Measurements from ENCODE around the gene SPON1. TPM values are rescaled to one million over a fixed set of nuclear protein-coding genes. Genes with fewer than 3 reads are reported as not detected.
A peak's percentile ranks its signal among the peaks of the same experiment; 100 is the strongest.

Gene SPON1
- total RNA-seq, 1 donor from 2014 or later = 195 TPM

DNA sequence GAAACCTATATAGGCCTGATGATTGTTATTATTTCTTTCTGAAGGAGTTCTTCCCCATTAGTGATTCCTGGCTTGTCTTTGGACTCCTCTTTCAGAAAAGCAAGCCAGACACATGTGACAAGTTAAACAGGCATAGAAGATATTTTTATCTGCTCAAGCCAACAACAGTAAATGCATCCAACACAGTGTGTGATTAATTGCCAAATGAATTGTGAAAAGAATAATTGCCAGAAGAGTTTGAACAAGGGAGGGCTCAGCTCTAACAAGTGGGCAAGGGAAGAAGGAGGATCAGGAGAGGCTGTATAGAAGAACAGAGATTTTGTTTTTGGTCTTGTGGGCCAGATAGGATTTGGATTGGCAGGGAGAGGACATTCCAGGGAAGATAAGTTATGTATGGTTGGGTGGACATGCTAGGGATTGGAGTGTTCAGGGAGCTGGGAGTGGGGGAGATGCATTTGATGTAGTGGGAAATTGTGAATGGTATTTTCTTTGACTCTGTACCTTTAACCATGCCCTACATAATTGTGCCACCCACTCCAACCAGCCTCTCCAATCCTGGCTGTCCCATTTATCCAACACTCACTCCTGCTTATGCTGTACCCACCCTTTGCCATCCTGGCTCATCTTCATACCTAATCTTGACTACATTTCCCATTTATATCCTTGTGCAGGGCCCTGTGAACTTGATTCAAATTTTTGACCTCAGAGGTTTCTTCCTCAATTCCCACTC lies 223.7 kb downstream of the SPON1 start:
- DNase-seq (ENCODE audit: low spot score) = no peak

DNA sequence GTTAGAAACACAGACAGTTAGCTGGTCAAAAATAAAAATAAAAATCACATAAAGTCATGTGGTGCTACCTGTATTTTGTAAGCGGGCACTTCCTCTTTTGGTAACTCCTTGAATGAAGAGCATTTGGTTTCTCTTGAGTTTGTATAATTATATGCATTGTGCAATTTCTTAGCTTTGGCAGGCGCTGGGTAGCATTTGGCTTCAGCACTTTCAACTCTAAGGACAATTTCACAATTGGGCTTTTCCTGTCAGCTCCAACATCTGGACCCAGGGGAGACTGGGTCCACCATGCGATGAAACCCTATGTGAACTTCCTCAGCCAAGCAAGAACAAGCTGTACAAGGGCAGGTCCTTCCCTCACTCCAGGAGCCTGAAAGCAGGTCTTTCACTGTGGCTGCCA lies 227.4 kb downstream of the SPON1 start:
- DNase-seq (ENCODE audit: low spot score) = peak; percentile 36

DNA sequence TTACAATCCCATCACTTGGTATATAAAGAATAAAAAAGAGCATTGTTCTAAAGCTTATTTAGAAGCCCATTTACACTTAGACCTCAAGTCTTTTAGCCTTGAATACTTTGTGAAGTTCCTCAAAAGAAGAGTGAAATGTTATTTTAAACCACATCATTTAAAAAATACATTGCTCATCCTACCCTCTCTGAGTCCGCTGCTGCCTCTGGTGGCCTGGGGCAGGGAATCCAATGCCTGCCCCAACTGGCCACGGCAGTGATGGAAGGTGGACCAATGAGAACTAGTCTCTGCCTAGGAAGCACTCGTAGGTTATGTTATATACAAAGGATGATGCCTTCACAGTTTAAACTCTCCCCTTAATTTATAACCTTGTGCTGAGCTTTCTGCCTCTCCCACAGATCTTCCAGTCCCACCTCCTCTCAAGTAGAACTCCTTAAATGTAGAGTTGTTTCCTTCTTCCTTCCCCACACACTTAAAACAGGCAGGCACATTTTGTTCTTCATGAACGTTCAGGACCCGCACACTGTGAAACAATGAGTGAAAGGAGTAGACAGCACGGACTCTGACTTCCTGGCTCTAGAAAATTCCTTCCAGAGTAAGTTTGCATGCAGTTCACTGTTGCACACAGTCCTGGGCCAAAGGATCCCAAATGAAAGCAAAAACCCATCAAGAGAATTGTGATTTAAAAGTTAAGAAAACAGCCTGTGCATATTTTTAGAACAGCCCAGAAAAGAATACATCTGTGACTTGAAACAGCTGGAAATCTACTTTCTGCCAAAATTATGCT lies 228.7 kb downstream of the SPON1 start:
- no peak for DNase-seq (ENCODE audit: low spot score)

DNA sequence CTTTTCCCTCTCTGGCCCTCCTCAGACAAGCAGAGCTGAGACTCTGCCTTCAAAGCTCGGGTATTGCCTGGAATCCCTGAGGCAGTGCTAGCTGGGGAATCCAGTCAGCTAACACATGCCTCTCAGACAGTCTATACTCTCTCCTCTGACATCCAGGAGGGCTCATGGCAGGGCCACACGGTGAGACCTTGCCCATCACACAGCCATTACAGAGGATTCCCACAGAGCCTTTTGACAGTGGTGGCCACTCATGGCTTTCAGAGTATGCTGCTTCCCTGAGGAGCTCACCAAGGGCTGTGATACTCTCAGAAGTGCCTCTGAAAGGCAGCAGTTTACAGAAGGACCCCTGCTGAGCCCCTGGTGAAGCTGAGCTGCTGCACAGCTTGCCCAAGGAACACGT lies 231.1 kb downstream of the SPON1 start:
- DNase-seq (ENCODE audit: low spot score) = no peak

DNA sequence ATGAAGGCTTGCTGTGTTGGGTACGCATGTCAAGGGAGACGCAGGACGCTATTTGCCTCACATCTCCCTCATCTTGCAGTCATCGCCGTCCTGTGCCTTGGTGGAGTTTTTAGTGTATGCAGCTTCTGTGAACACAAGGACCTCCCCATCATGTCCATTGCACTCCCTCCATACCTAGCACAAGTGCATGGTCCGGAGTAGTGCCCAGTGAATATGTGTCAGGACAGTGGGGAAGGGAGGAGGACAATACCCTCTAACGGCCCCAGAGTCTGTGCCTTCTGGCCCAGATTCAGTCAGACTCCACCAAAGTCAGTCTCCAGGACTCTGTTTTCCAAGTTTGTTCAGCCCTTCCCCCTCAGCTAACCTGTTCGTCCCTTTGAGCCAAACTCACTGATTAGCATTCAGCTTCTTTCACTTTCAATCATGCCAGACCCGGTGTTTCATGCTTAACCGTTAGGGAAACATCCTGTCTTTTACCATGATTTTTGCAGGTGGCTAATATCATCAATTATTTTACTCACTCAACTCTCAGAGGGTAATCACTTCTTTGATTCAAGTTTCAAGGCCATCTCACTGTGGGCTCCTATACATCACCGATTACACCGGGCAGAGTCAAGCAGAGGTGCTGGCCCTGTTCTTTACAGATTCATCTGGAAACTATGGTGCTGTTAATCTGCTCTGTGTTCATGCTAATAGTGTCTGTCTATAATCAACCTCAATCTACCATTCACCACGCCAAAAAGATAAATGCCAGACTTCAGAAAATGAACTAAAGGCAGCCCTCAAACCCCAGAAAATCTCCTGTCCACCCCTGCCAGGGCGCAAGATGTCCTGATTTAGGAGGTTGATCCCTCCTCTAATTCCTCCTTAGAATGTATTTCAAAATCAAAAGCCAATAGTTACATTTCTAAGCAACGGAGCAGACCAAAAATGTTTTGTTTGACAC lies 240.0 kb downstream of the SPON1 start:
- DNase-seq (ENCODE audit: low spot score) = no peak

DNA sequence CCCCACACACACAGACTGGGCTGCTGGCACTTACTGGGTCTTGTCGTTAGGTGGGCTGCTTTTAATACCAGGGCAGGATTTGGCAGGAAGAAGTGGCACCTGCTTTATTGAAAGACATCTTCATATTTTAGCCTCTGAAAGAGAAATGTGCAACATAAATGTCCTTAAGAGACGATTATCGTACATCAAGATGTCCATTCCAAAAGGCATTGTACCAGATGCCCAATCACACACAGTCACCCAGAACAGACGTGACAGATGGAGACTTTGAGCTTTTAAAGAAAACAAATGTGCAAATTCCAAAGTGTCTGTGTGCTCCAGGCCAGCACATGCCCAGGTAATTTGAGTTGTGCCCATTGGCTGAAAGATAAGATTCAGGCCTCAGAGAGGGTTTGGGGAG lies 240.8 kb downstream of the SPON1 start:
- DNase-seq (ENCODE audit: low spot score) = no peak

DNA sequence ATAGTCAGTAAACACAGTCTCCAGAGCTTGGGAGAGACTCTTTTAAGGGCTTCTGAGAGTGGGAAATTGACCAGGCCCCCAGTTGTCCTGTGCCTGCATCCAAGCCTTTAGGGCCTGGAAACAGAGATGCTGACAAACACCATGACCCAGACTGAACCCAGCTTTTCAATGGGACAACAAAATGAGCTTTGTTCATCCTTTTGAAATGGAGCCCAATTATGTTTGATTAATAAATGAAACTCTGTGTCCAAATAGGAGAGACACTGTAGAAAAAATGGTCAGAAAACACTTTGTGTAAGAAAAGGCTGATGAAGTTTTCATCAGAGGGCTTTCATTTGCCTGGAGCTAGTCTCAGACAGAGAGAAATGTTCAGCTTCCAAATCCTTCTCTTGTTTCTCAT lies 250.5 kb downstream of the SPON1 start:
- DNase-seq (ENCODE audit: low spot score) = no peak

DNA sequence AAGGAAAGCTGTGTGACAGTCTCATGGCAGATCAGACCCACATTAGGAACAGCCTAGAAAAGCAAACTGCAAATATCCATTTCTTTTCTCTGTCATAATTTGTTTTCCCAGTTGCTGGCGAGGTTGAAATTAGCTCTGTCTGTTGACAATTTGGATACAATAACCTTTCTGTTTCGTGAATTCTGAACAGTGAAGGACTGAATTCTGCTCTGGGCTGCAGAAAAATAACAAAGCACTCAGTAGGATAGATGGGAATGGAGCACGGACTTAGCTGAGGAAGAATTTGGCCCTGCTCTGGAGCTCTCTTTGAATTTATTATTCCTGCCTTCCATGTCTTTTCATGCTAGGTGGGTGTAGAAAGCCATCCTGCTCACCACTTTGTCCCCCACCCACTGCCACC lies 256.2 kb downstream of the SPON1 start:
- DNase-seq (ENCODE audit: low spot score) = no peak

DNA sequence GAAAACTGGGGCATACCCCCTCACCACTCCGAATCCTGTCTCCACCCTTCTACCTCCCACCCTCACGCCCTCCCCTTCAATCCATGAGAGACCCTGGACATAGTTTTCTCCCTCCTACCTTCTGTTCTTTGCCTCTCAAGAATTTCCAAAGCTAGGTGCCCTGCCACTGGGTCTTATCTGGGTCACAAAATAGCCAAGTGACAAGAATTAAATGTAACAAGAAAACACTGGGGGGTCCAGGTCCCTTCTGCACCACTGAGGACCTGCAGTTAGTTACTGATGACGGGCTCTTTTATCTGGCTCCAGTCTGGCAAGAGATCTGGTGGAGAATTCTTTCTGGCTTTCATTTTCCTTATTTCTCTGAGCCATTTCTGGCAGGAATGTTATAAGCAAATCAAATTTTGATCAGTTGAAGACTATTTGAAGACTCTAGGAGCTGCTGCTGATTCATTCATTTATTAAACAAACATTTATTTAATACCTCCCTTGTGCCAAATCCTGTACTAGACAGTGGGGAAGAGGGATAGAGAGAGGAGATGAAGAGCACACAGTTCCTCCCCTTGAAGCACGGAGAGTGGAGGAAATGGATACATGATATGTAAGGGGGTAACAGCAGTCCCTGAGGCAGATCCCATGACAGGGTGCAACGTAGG lies 261.2 kb downstream of the SPON1 start:
- DNase-seq (ENCODE audit: low spot score) = no peak

DNA sequence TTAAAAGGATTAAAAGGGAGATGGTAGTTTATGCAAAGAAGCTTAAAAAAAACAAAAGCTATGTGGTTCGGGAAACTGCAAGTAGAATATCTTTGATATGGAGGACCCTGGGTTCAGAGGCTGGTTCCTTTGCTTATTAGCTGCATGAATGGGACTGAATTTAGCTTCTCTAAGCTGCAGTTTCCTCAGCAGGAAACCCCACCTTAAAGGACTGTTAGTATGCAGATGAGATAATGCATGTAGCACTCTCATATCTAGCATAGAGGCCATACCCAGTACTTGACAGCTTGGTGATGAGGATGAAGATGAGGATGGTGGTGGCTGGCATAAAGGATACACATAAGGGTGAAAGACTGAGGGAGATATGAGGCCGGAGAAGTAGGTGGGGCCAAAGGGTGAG lies 261.9 kb downstream of the SPON1 start:
- no peak for DNase-seq (ENCODE audit: low spot score)

DNA sequence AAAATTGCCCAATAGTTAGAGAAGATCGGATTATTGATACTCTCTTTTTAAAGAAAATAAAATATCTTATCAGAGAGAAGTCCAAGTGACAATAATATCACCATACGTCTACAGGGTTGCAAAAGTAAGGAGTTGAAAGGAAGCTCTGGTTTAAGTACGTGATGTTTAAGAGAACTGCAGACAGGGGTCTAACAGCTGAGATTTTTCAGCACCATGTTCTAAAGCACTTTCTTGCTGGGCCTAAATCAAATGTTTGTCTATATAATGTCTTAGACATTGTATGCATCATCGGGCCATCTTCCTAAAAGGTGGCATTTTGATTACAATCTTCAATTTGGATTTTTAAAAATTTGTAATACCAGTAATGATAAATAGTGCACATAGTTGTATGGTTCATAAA lies 263.1 kb downstream of the SPON1 start:
- no peak for DNase-seq (ENCODE audit: low spot score)

DNA sequence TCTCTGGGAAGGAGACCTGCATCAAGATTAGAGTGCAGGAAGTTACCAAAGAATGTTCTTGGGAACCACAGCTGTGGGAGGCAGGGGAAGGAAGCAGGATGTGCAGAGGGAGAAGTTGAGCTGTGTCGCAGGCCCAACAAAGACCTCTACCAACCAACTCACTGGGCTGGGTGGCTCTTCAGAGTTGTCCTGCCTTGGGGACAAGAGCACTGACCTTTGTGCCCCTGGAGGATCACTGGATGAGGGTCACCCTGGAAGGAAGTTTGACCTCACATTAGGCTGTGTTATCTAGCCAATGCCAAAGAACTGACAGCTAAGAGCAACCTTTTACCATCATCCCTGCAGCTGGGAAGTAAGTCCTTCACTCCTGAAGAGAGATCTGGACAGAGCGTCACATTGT lies 265.8 kb downstream of the SPON1 start:
- no peak for DNase-seq (ENCODE audit: low spot score)

DNA sequence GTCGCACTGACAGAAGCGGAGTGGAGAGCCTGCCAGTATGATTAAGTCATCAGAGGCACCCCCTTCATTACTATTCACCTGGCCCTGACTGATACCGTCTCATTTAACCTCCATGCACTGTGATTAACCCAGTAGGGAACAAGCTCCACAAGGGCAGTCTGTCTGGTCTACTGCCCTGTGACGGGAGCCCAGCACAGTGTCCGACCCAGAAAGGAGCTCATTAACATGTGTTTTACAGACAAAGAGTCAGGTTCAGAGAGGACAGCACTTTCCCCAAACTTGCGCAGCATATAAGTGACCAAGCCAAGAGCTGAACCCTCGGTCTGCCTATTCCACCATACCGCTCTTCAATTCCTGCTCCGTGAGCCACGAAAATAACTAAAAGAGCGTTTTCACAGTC lies 266.9 kb downstream of the SPON1 start:
- DNase-seq (ENCODE audit: low spot score) = no peak

DNA sequence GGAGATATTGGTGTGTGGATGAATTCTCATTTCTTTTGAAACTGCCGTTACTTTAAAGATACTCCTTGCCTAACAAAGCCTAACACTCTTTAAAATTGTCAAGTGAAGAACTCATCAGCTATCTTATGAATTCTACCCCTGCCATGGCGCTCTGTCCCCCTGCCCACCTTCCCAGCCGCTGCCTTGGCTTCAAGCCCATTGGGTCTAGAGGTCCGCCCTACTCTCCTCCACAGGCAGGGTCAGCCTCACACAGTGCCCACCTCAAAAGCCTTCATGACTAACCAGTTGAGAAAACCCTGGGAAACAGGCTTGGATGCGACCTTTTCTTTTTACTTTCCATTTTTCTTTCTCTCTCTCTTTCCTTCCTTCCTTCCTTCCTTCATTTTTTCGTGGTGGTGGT lies 267.9 kb downstream of the SPON1 start:
- DNase-seq (ENCODE audit: low spot score) = no peak

DNA sequence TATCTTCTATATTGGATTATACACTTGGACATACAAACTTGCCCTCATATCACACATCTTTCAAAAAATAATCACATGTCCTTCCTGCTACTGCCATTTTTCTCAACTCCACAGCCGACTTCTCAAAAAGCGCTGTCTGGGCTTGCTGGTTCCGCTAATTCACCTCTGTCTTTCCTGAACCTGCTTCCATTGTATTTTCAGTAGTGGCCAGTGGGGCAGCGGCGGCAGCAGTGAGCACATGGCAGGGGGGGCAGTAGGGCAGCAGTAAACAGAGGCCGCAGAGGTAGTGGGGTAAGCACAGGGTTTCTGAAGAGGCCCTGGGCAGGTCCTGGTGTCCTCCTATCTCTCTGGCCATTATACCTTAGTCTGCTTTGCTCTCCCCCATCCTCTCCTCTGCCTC lies 270.1 kb downstream of the SPON1 start:
- DNase-seq (ENCODE audit: low spot score) = no peak

DNA sequence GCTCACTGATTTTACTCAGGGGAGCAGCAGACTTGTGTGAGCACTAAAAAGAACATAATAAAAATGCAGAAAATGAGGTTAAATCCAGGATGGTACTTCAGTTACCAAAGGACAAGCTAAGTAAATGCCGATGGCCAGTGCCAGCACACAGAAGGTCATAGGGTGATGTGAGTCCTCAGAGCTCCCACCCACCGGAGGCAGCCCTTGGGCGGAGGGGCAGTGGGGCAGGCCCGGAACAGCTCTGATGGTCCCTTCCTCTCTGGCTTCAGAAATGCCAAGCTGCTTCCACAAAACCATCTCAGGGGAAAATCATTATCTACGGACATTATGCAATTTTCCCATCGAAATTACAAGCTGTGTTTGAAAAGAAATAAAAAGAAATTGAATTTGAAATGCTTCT lies 271.9 kb downstream of the SPON1 start:
- DNase-seq (ENCODE audit: low spot score) = no peak

DNA sequence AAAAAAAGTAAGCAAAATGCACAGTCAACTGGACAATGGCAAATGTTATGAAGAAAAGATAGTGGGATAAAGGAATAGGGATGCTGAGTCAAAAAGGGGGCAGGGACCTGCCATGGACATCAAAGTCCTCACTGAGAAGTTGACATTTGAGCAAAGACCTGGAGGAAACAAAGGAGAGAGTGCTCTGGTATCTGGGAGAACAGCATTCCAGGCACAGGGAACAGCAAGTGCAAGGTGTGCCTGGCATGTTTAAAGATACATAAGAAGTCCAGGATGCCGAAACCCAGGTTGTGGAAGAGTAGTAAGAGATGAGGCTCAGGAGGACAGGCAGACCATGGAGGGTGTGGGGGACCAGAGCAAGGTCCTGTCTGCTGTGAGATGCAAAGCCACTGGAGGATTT lies 273.2 kb downstream of the SPON1 start:
- no peak for DNase-seq (ENCODE audit: low spot score)

DNA sequence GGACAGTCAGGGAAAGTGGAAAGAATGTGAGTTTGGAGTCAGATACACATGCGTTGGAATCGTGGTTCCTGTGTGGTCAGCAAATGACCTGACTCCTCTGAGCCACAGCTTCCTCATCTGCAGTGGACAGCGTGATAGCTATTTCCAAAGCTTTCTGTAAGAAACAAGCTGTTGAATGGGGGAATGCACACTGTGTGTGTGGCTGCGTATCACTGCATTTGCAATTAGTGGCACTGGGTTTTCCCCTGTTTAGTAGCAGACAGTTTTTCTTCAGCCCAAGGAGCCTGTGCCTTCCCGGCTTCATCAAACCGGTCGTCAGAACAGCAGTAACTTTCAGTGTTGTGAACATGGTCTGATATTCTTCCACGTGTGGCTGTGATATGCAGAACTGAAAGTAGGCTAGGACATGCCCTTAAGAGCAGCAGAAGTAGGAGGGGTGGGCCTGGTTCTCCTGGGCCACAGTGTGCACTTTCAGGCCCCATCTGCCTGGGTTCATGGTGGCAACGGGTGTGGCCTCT lies 275.0 kb downstream of the SPON1 start:
- no peak for DNase-seq (ENCODE audit: low spot score)

DNA sequence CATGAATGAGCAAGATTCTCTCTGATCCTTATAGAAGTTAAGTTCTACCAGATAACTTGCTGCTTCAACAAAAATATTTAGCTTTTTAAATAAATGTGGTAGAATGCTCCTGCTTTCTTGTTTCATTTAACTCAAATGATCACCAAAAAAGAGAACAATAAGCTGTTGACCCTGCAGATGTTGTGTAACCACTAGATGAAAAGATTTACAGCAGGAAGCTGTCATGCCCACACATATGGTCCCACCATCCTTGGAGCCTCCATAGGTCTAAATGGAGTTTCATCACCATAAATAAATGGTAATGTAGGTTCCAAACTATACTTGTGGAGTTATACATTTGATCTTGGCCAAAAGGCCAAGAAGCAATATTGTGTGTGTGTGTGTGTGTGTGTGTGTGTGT lies 277.7 kb downstream of the SPON1 start:
- DNase-seq (ENCODE audit: low spot score) = no peak

DNA sequence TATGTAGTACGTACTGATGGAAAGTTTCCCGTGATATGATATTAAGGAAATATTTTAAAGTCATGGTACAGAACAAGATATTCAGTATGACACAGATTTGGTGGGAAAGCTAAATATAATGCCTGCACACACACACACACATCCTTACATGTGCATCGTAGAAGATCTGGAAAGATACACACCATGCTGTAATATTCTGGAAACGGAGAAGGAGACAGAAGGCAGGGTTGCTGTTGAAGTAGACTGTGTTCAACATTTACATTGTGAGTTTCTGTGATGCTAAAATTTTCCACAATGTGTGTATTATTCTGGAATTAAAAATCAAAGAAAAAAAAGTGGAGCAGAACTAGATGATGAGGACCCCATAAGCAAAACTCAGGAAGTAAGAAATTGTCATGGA lies 278.4 kb downstream of the SPON1 start:
- no peak for DNase-seq (ENCODE audit: low spot score)

DNA sequence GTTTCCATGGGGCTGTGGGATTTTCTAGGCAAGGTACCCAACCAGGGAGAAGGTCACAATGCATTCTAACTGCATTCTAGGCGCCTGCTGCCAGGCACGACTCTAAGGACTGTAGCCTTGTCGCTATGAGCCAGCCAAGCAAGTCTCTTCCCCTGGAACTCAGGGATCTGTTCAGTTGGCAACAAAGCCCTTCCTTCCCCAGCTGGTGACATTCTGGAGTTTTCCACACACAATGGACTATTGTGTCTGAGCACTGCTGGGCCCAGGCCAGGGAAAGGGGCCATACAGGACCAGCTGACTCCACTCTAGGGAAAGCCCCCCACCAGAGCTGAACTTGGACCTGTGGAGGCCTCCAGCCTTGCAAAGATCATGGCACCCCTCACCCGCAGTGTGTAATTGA lies 279.7 kb downstream of the SPON1 start:
- no peak for DNase-seq (ENCODE audit: low spot score)

DNA sequence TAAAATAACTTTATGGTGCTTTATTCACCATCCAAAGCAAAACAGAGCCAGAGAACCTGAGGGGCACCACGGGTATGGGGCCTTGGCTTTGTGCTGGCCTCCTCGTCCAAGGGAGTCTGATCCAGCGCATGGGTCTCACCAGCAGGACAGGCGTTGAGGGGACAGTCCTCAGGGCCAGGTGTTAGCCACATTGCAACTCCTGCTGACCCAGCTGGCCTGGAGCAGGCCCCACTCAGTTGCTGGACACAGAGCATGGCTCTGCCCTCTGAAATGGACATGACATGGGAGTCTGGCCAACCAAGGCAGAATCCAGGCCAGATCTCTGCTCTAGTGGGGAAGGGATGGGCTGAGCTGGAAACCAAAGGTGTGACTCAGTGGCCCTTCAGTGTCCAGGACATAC lies 280.2 kb downstream of the SPON1 start:
- DNase-seq (ENCODE audit: low spot score) = no peak
